HepG2 (cell line): ENCODE results near the gene MRRF. TPM values are rescaled to one million over a fixed set of nuclear protein-coding genes. Genes with fewer than 3 reads are reported as not detected.

Experiments
- ATAC-seq: fragments of 200-7000 bp; cut with Tn5 transposase; 3 replicates; pipeline ENCODE4 v1.9.1; 2020; ENCODE audit warnings: mild to moderate bottlenecking, moderate library complexity
- BruUV-seq: library from RNA; stranded (reverse); fragments of 400-500 nt; replicated peaks from 2 replicates; lab custom pipeline; 2021; lab: Mats Ljungman, UMichigan
- CTCF ChIA-PET: fragments of 300-600 bp; formaldehyde crosslinking; extraction: SDS; loops from one replicate; lab custom pipeline; 2021; ENCODE audit warnings: low total read pairs, inconsistent platforms, low intra/inter-chr PET ratio; lab: Yijun Ruan, JAX
- POLR2A ChIA-PET: fragments of 350-600 bp; sonication (Branson Sonifier 250); formaldehyde crosslinking; loops from one replicate; lab custom pipeline; 2020; ENCODE audit warnings: antibody characterized with exemption, inconsistent platforms; lab: Yijun Ruan, JAX
- DNase-seq: peaks from one replicate; pipeline ENCODE4 v3.0.0-alpha.2; 2015; ENCODE audit warnings: low spot score
- FAIRE-seq: peaks from 3 replicates; lab custom pipeline; 2011; peaks lifted over from hg19 to GRCh38; lab: Jason Lieb, UNC
- H2AFZ ChIP-seq: one replicate; pipeline ENCODE4 v1.6.1; 2011; ENCODE audit warnings: low read length, inconsistent platforms
- H3K27ac ChIP-seq: fragments of 300-600 bp; 3 replicates; pipeline ENCODE4 v1.8.0; 2011; ENCODE audit warnings: mixed run types, mild to moderate bottlenecking, mixed read lengths, low read length, inconsistent platforms; ENCODE audit not compliant: insufficient read depth; ENCODE audit errors: extremely low read length
- H3K27me3 ChIP-seq, 2 experiments: fragments of 200-600 bp in 1 of 2; 2 replicates in 1 of 2; 3 replicates in 1 of 2; pipeline versions ENCODE4 v1.6.0 to v1.8.0; 2011; ENCODE audit warnings: low read length in 2 of 2, mild to moderate bottlenecking in 2 of 2, moderate library complexity in 2 of 2, inconsistent platforms in 1 of 2; ENCODE audit not compliant: insufficient read depth in 2 of 2, control insufficient read depth in 1 of 2
- H3K36me3 ChIP-seq, 2 experiments: fragments of 200-600 bp in 1 of 2; replicated peaks in 1 of 2; 2 replicates in 1 of 2; 3 replicates in 1 of 2; pipeline versions ENCODE4 v1.5.1 to v1.8.0; 2011; ENCODE audit warnings: low read length in 2 of 2, inconsistent platforms in 1 of 2; ENCODE audit not compliant: insufficient read depth in 2 of 2, control insufficient read depth in 1 of 2
- H3K4me1 ChIP-seq: 2 replicates; pipeline ENCODE4 v1.5.1; 2012; ENCODE audit warnings: low read length, inconsistent platforms; ENCODE audit not compliant: insufficient read depth
- H3K4me2 ChIP-seq: 2 replicates; pipeline ENCODE4 v1.6.0; 2011; ENCODE audit warnings: low read depth, low read length, inconsistent platforms
- H3K4me3 ChIP-seq, 3 experiments: fragments of 200-600 bp in 1 of 3; sonication (generic), shearing (Covaris generic) in 1 of 3; replicated peaks in 1 of 3; 2 replicates each; pipeline ENCODE4 v1.5.1; 2011 to 2016; ENCODE audit warnings: low read length in 3 of 3, inconsistent platforms in 2 of 3, low read depth in 2 of 3, mild to moderate bottlenecking in 2 of 3, control low read depth in 1 of 3, mixed read lengths in 1 of 3; ENCODE audit not compliant: insufficient read depth in 1 of 3
- H3K79me2 ChIP-seq: one replicate; pipeline ENCODE4 v1.6.1; 2011; ENCODE audit warnings: low read length, inconsistent platforms; ENCODE audit not compliant: insufficient read depth
- H3K9ac ChIP-seq: 2 replicates; pipeline ENCODE4 v1.6.0; 2011; ENCODE audit warnings: mild to moderate bottlenecking, low read depth, low read length, inconsistent platforms; ENCODE audit not compliant: insufficient read depth
- H3K9me3 ChIP-seq: 2 replicates; pipeline ENCODE4 v1.5.1; 2012; ENCODE audit warnings: mild to moderate bottlenecking, low read length
- H4K20me1 ChIP-seq: 2 replicates; pipeline ENCODE4 v1.6.0; 2011; ENCODE audit warnings: inconsistent platforms, mild to moderate bottlenecking, low read length, moderate library complexity; ENCODE audit not compliant: insufficient read depth
- ARID4A ChIP-seq: sonication (generic); formaldehyde crosslinking; IDR thresholded peaks from 2 replicates; pipeline ENCODE4 v1.5.0; 2020; ENCODE audit warnings: mild to moderate bottlenecking, missing genetic modification reagents, borderline replicate concordance
- CHD4 ChIP-seq: fragments of 200-600 bp; sonication (generic); IDR thresholded peaks from 2 replicates; pipeline ENCODE4 v1.7.0; 2017; ENCODE audit warnings: mild to moderate bottlenecking, low read length, borderline replicate concordance
- PRMT3 ChIP-seq: sonication (generic); formaldehyde crosslinking; IDR thresholded peaks from 2 replicates; pipeline ENCODE4 v1.8.1; 2022; ENCODE audit warnings: low read depth, mild to moderate bottlenecking, moderate library complexity, missing genetic modification reagents, borderline replicate concordance
- ZNF138 ChIP-seq: sonication (generic); formaldehyde crosslinking; IDR thresholded peaks from 2 replicates; pipeline ENCODE4 v1.5.0; 2020; ENCODE audit warnings: mild to moderate bottlenecking, low read depth, missing genetic modification reagents
- ZNF629 ChIP-seq: sonication (generic); formaldehyde crosslinking; conservative IDR thresholded peaks from 2 replicates; pipeline ENCODE4 v1.5.0; 2020; ENCODE audit warnings: missing genetic modification reagents
- WGBS: methylation state at CpG from one replicate; pipeline ENCODE4 v1.1.6; 2017; ENCODE audit warnings: low lambda C conversion rate; 5-methylcytosine and 5-hydroxymethylcytosine counted together
- in situ Hi-C: cut with HindIII; loops from 2 replicates; pipeline ENCODE4 v1.10.0; 2017; ENCODE audit warnings: low pct_unique_long_range_greater_than_20kb; ENCODE audit not compliant: extremely low pct_ligation_motif_present
- intact Hi-C: fragments of 100-400 bp; cut with micrococcal nuclease; formaldehyde crosslinking; loops from one replicate; pipeline ENCODE4 v1.10.0; 2022; ENCODE audit not compliant: unreplicated experiment
- polyA plus RNA-seq, 8 experiments: library from polyadenylated mRNA; depleted of rRNA in 3 of 8; stranded (reverse) in 7 of 8; unstranded in 1 of 8; fragments of >200 nt; fragmentation: Illumina TruSeq in 4 of 8; extraction: Trizol in 4 of 8; gene quantifications; 2 replicates each; pipeline versions ENCODE4 v1.2.1 to v1.2.3, GENCODE V29; 2011 to 2016; ENCODE audit warnings: low read depth in 4 of 8, missing spikeins in 1 of 8, mixed read lengths in 1 of 8; ENCODE audit not compliant: insufficient read depth in 1 of 8
- total RNA-seq, 5 experiments: library from RNA; depleted of rRNA; stranded (reverse); fragments of >200 nt; fragmentation: Illumina TruSeq; extraction: Trizol; gene quantifications; 2 replicates each; pipeline ENCODE4 v1.2.3, GENCODE V29; 2016; ENCODE audit warnings: low read depth in 1 of 5

The MRRF gene
- total and polyA plus RNA-seq, 2 of the 13 experiments (the other 11 are each of a cell fraction or from before 2014, with no cell fraction given), result 37.3 to 44.3 TPM

GRCh38 chr9:122262073-122262472 is 2.6 kb upstream of the MRRF start:
- no peak for DNase-seq
- H3K4me1 ChIP-seq, result peaks cover 44% of the 10 kb centered on the region
- H3K4me2 ChIP-seq, result peak overlapping the region; percentile 40
- no peak overlapping the region for H3K27ac ChIP-seq
- H3K27me3 ChIP-seq, result no peaks in the 10 kb centered on the region; a peak in 1 of 5 replicates
- no peaks in the 10 kb centered on the region for H3K9me3 ChIP-seq
- ChIA-PET CTCF (no interaction called here), POLR2A (no interaction called here)
- peaks cover 37% of the 10 kb centered on the region for H3K79me2 ChIP-seq
- 83% methylated on average over 1 of the region's 1 CpG for WGBS
- no TSS peak for BruUV-seq
- no peak overlapping the region for H2AFZ ChIP-seq
- TF ChIP-seq ZNF138 (CRISPR knock-in tag) (no peak), PRMT3 (no peak), ZNF629 (CRISPR knock-in tag) (peak; percentile 89), CHD4 (peak; percentile 51; the same call in 1 of the 2 replicates), ARID4A (CRISPR knock-in tag) (0 out of 2 replicates have a peak, but pooled peaks have one; percentile 1)
- FAIRE-seq, result no peak
- no peak overlapping the region for H3K4me3 ChIP-seq
- no peaks in the 10 kb centered on the region for H4K20me1 ChIP-seq
- H3K9ac ChIP-seq, result no peak overlapping the region
- in situ Hi-C loops (no loop called here), intact Hi-C loops (loop anchor here (5.0 kb wide), 3 partner anchors 75 to 165 kb away; no protein-coding TSS in a partner anchor)
- H3K36me3 ChIP-seq, result peaks cover 4 to 8% of the 10 kb centered on the region in 2 experiments; a peak in 3 of 5 replicates
- no peak for ATAC-seq
